AG04449 (cell line): Measurements from ENCODE around the gene NUBP1.

Experiments
- CTCF ChIA-PET: fragments of 350-600 bp; formaldehyde crosslinking; extraction: SDS; loops from one replicate; lab custom pipeline; 2021; ENCODE audit warnings: antibody characterized with exemption; lab: Yijun Ruan, JAX
- POLR2A ChIA-PET: fragments of 400-600, 350-600 bp; formaldehyde crosslinking; extraction: SDS; loops from one replicate; lab custom pipeline; 2020; ENCODE audit warnings: antibody characterized with exemption, inconsistent platforms; lab: Yijun Ruan, JAX
- DNase-seq: peaks from one replicate; pipeline ENCODE4 v3.0.0-alpha.2; 2010; ENCODE audit warnings: low read depth, low spot score
- H3K4me3 ChIP-seq: 2 replicates; pipeline ENCODE4 v1.5.1; 2011; ENCODE audit warnings: low read depth, mild to moderate bottlenecking, control low read depth, low read length
- CTCF ChIP-seq: IDR thresholded peaks from one replicate; pipeline ENCODE4 v1.5.1; 2011; ENCODE audit warnings: mild to moderate bottlenecking, moderate library complexity, low read length, control low read depth, inconsistent platforms; ENCODE audit not compliant: insufficient read depth; ENCODE audit errors: missing control alignments

Gene NUBP1

DNA sequence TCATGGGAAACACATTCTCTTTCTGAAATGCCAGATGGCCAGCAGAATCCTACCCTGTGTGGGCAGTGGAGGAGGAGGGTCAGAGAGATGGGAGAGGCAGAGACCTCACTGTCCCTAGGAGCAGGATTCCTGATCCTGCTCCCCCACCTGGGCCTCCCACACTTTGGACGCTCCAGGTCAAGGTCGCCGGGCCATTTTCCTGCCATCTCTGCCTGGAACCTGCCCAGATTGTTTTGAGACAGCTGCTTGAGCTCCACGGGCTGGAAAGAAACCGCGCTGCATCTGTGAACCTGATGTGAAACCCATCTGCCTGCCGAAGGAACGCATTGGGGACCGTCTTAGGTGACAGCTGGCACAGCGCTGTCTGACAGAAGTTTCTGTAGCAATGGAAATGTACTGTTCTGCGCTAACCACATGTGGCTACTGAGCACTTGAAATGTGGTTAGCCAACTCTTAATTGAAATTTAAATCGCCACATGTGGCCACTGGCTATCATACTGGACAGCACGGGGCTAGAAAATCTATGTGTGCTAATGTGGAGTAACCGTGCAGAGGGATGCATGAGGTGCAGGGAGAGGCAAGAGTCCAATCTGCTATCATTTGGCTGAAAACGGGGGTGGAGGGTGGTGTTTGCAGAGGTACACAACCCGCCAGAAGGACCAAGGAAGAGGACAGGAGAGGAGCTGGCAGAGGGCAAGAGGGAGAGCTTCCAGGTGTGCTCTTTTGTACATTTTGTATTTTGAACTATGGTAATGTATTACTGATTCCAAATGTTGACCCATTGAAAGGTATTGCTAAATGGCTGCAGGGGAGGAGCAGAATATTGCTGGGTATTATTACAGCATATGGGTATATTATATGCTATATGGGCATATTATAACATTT, 15.4 kb upstream of the NUBP1 start:
- ChIA-PET CTCF (interaction anchor here (0.6 to 0.8 kb wide), 2 partner anchors 9 to 215 kb away, joined by 3 to 4 read pairs; no protein-coding TSS in a partner anchor), POLR2A (no interaction called here)
- TF ChIP-seq CTCF = no peak
- no peak for DNase-seq
- no peak overlapping the region for H3K4me3 ChIP-seq

DNA sequence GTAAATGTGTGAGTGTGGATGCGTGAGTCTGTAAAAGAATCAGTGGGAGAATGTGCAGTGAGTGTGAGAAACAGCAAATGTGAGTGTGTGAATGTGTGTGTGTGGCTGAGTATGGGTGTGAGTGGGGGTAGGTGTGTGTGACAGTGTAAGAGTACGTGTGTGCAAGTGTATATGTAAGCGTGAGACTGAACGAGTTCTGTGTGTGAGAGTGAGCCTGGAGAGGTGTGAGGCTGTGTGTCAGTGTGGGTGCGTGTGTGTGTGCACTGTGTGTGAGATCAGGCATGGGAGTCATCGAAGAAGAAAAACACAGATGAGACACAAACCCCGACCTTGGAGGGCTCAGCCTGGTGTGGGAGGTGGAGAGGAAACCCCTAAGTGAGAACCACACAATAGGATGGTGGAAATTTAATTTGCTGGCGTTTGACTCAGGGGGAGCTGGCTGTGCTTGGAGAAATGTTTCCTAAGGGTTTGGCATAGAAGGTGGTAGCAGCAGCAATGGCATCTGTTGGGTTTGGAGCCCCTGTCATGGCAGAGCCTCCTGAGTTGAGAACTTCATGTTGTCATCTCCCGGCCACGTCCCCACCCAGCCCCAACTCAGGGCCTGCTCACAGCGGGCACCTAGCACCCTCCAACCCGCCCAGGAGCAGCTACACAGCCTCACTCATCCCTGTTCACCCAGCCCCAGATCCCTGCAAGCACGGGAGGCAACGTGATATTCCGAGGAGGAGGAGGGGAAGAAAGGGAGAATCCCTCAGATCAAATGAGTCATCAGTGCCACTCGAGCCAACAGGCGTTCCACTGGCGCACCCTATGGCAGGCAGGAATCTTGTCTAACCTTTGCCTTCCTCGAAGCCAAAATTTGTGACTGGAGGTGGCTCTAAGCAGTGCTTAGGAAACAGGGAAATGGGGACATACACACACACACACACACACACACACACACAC, 14.3 kb upstream of the NUBP1 start:
- TF ChIP-seq CTCF = no peak
- no peak for DNase-seq
- H3K4me3 ChIP-seq = no peak overlapping the region
- POLR2A ChIA-PET = no interaction called here
- CTCF ChIA-PET = interaction anchor here (0.6 to 0.8 kb wide), 2 partner anchors 8 to 216 kb away, joined by 3 to 4 read pairs; no protein-coding TSS in a partner anchor

DNA sequence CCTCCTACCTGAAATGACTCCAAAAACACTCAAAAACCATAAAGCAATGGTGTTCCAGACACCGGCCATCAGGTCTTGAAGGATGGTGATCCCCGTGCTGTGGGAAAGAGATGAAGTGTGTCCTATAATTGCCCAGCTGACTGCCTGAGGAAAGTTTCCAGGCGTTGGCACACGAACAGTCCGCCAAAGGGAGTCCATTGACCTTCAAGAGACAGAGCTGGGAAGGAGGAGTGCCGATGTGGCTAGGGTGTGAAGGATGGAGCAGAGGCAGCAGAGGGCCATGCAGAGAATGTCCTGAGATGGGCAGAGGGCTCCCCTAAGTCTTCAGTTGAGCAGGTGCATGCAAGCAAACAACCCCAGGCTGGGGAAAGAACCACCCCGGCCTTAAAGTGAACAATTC, 11.9 kb upstream of the NUBP1 start:
- no peak for TF ChIP-seq CTCF
- H3K4me3 ChIP-seq = no peak overlapping the region
- DNase-seq = no peak
- ChIA-PET CTCF (interaction anchor here (1.2 to 2.6 kb wide), 3 partner anchors 209 to 474 kb away, joined by 5 to 26 read pairs (median 6); no protein-coding TSS in a partner anchor), POLR2A (no interaction called here)

- no peak overlapping the region for H3K4me3 ChIP-seq
- ChIA-PET CTCF (interaction anchor here (0.6 to 8.2 kb wide), 27 partner anchors 8 to 1601 kb away, joined by 3 to 242 read pairs (median 4); no protein-coding TSS in a partner anchor), POLR2A (no interaction called here)
- peak; percentile 75 for TF ChIP-seq CTCF
- DNase-seq = no peak
Measured at GRCh38 chr16:10737068-10737625, 6.5 kb upstream of the NUBP1 start.

GRCh38 chr16:10738231-10739077, 5.2 kb upstream of the NUBP1 start:
- H3K4me3 ChIP-seq = no peak overlapping the region
- DNase-seq = no peak
- ChIA-PET CTCF (interaction anchor here (0.6 to 8.2 kb wide), 16 partner anchors 9 to 482 kb away, joined by 3 to 242 read pairs (median 6); partner anchors contain the start of gene EMP2), POLR2A (interaction anchor here (0.7 kb wide), 1 partner anchor 1645 kb away, joined by 3 read pairs; no protein-coding TSS in a partner anchor)
- TF ChIP-seq CTCF = no peak
